ENCODE data around the gene PARD3. TPM values are rescaled to one million over a fixed set of nuclear protein-coding genes. Genes with fewer than 3 reads are reported as not detected.
"Not testable (repeated sequence)": the region's sequence is repeated elsewhere in the genome, so short reads cannot be mapped to it uniquely, and the experiment has no call there.

Gene PARD3
- total RNA-seq, 2 experiments from 2014 or later: 0.29 to 0.94 TPM

DNA sequence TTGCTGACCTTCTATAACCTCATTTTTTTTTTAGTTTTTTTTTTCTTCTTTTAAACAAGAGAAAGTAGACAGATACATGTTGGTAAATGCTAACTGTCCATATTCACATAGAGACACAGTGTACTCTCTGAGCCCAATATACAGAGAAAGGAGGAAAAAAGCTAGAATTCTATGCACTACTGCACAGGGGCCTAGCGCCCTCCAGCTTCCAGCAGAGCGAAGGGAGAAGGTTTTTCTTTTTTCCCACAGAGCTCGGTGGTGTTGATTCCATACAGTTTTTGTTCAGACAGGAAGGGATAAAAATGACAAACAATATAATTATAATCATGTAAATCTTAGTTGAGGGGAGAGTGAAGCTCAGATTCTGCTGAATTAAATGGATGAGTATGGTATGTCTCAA lies 423.9 kb downstream of the PARD3 start:
- H3K27ac Mint-ChIP-seq; H3K36me3 Mint-ChIP-seq; DNase-seq; H3K27me3 Mint-ChIP-seq; H3K4me3 Mint-ChIP-seq; H3K4me1 Mint-ChIP-seq; H3K9me3 Mint-ChIP-seq (ENCODE audit: low read depth); ATAC-seq; CTCF ChIA-PET: not testable (repeated sequence)

GRCh38 chr10:34389801-34390200 lies 425.3 kb downstream of the PARD3 start:
- no peak overlapping the region for H3K4me3 Mint-ChIP-seq
- H3K4me1 Mint-ChIP-seq: no peaks in the 10 kb centered on the region
- no peaks in the 10 kb centered on the region for H3K9me3 Mint-ChIP-seq (ENCODE audit: low read depth)
- no peak for DNase-seq
- H3K27ac Mint-ChIP-seq: no peak overlapping the region
- no peaks in the 10 kb centered on the region for H3K27me3 Mint-ChIP-seq
- H3K36me3 Mint-ChIP-seq: no peaks in the 10 kb centered on the region
- CTCF ChIA-PET: no interaction called here
- ATAC-seq: no peak

GRCh38 chr10:34386921-34387320 lies 428.2 kb downstream of the PARD3 start:
- Mint-ChIP-seq H3K4me3 (no peak overlapping the region), H3K36me3 (no peaks in the 10 kb centered on the region), H3K9me3 (ENCODE audit: low read depth) (peaks cover 2% of the 10 kb centered on the region), H3K27ac (no peak overlapping the region), H3K4me1 (no peaks in the 10 kb centered on the region), H3K27me3 (no peaks in the 10 kb centered on the region)
- CTCF ChIA-PET: no interaction called here
- ATAC-seq (no peak), DNase-seq (no peak)

DNA sequence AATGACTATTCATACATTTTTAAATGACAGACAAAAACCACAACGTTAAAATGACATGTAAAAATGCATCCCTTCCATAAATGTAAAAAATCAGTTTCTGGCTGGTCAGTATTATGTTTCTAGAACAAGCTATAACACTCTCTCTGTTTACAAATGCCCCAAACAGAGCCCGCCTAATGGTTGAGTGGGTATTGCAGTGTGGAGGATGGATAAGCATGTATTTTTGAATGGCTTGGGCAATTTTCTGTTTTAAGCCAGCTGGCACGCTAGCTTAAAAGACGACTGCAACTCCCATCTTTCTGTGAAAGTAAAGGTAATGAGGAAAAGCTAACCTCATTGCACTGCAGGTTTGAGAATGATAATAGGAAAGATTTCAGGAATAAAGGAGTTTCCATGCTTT lies 430.7 kb downstream of the PARD3 start:
- CTCF ChIA-PET: no interaction called here
- H3K4me1 Mint-ChIP-seq: no peaks in the 10 kb centered on the region

GRCh38 chr10:34382626-34383025 lies 432.5 kb downstream of the PARD3 start:
- Mint-ChIP-seq H3K27ac (no peak overlapping the region), H3K36me3 (no peaks in the 10 kb centered on the region), H3K4me3 (no peak overlapping the region), H3K9me3 (ENCODE audit: low read depth) (peaks cover 2% of the 10 kb centered on the region), H3K27me3 (no peaks in the 10 kb centered on the region), H3K4me1 (no peaks in the 10 kb centered on the region)
- ATAC-seq (no peak), DNase-seq (no peak)
- CTCF ChIA-PET: no interaction called here

More for the DNA sequence above, 430.7 kb downstream of the PARD3 start:
- no peak overlapping the region for H3K4me3 Mint-ChIP-seq
- no peak for ATAC-seq
- no peak overlapping the region for H3K27ac Mint-ChIP-seq
- DNase-seq: no peak
- H3K27me3 Mint-ChIP-seq: no peaks in the 10 kb centered on the region
- peaks cover 2% of the 10 kb centered on the region for H3K9me3 Mint-ChIP-seq (ENCODE audit: low read depth)
- H3K36me3 Mint-ChIP-seq: no peaks in the 10 kb centered on the region

- Mint-ChIP-seq H3K4me1 (no peaks in the 10 kb centered on the region), H3K27me3 (no peaks in the 10 kb centered on the region), H3K9me3 (ENCODE audit: low read depth) (peaks cover 4% of the 10 kb centered on the region), H3K27ac (no peak overlapping the region), H3K36me3 (no peaks in the 10 kb centered on the region), H3K4me3 (no peak overlapping the region)
- DNase-seq: no peak
- CTCF ChIA-PET: no interaction called here
- no peak for ATAC-seq
Measured at GRCh38 chr10:34380856-34381255, 434.2 kb downstream of the PARD3 start.

DNA sequence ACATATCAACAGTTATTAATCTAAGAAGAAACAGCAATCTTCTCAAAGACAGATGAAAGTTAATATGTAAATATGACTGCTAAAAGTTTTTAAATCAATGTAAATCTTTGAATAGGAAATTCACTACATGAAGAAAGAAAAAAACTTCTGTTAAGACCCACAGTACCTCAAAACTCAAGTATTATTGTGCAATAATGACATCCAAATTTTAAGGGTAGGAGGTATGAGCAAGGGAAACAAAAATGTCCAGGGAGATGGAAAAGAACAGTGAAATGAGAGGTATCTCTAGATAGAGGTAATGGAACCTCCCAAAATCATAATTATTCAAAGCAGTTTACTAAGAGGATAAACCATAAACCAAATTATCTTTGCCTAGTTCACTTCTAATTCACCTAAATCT lies 436.8 kb downstream of the PARD3 start:
- Mint-ChIP-seq H3K4me3 (no peak overlapping the region), H3K27me3 (no peaks in the 10 kb centered on the region), H3K4me1 (peaks cover 8% of the 10 kb centered on the region), H3K36me3 (no peaks in the 10 kb centered on the region), H3K9me3 (ENCODE audit: low read depth) (peaks cover 2% of the 10 kb centered on the region), H3K27ac (no peak overlapping the region)
- ATAC-seq (no peak), DNase-seq (no peak)
- CTCF ChIA-PET: no interaction called here

- ATAC-seq (no peak), DNase-seq (no peak)
- H3K9me3 Mint-ChIP-seq (ENCODE audit: low read depth): peaks cover 2% of the 10 kb centered on the region
- H3K4me1 Mint-ChIP-seq: peaks cover 8% of the 10 kb centered on the region
- CTCF ChIA-PET: no interaction called here
- H3K36me3 Mint-ChIP-seq: no peaks in the 10 kb centered on the region
- H3K4me3 Mint-ChIP-seq: no peak overlapping the region
- no peaks in the 10 kb centered on the region for H3K27me3 Mint-ChIP-seq
- H3K27ac Mint-ChIP-seq: no peak overlapping the region
Measured at GRCh38 chr10:34377833-34378232, 437.3 kb downstream of the PARD3 start.

- CTCF ChIA-PET: no interaction called here
- no peaks in the 10 kb centered on the region for H3K27me3 Mint-ChIP-seq
- H3K4me1 Mint-ChIP-seq: peaks cover 8% of the 10 kb centered on the region
- H3K9me3 Mint-ChIP-seq (ENCODE audit: low read depth): peaks cover 2% of the 10 kb centered on the region
- H3K4me3 Mint-ChIP-seq: no peak overlapping the region
- no peaks in the 10 kb centered on the region for H3K36me3 Mint-ChIP-seq
- ATAC-seq (no peak), DNase-seq (no peak)
- no peak overlapping the region for H3K27ac Mint-ChIP-seq
Measured at GRCh38 chr10:34374356-34375045, 440.6 kb downstream of the PARD3 start.

GRCh38 chr10:34373211-34373610 lies 441.9 kb downstream of the PARD3 start:
- peaks cover 8% of the 10 kb centered on the region for H3K4me1 Mint-ChIP-seq
- no peak for ATAC-seq
- no peak overlapping the region for H3K4me3 Mint-ChIP-seq
- no peak overlapping the region for H3K27ac Mint-ChIP-seq
- no peaks in the 10 kb centered on the region for H3K27me3 Mint-ChIP-seq
- no peaks in the 10 kb centered on the region for H3K36me3 Mint-ChIP-seq
- CTCF ChIA-PET: no interaction called here
- DNase-seq: no peak
- peaks cover 3% of the 10 kb centered on the region for H3K9me3 Mint-ChIP-seq (ENCODE audit: low read depth)

GRCh38 chr10:34372509-34372908 lies 442.6 kb downstream of the PARD3 start:
- no peak for ATAC-seq
- Mint-ChIP-seq H3K27ac (no peak overlapping the region), H3K27me3 (no peaks in the 10 kb centered on the region), H3K4me3 (no peak overlapping the region), H3K4me1 (peaks cover 8% of the 10 kb centered on the region), H3K9me3 (ENCODE audit: low read depth) (peaks cover 6% of the 10 kb centered on the region), H3K36me3 (no peaks in the 10 kb centered on the region)
- CTCF ChIA-PET: no interaction called here
- DNase-seq: no peak

GRCh38 chr10:34370126-34370525 lies 445.0 kb downstream of the PARD3 start:
- Mint-ChIP-seq H3K9me3 (ENCODE audit: low read depth) (peaks cover 3% of the 10 kb centered on the region), H3K4me3 (no peak overlapping the region), H3K4me1 (peaks cover 8% of the 10 kb centered on the region), H3K27me3 (no peaks in the 10 kb centered on the region), H3K36me3 (no peaks in the 10 kb centered on the region), H3K27ac (no peak overlapping the region)
- ATAC-seq (no peak), DNase-seq (no peak)
- CTCF ChIA-PET: no interaction called here

- H3K4me3 Mint-ChIP-seq: no peak overlapping the region
- H3K36me3 Mint-ChIP-seq: no peaks in the 10 kb centered on the region
- H3K27ac Mint-ChIP-seq: no peak overlapping the region
- H3K4me1 Mint-ChIP-seq: no peaks in the 10 kb centered on the region
- ATAC-seq: no peak
- DNase-seq: no peak
- peaks cover 3% of the 10 kb centered on the region for H3K9me3 Mint-ChIP-seq (ENCODE audit: low read depth)
- no peaks in the 10 kb centered on the region for H3K27me3 Mint-ChIP-seq
- CTCF ChIA-PET: no interaction called here
Measured at GRCh38 chr10:34369120-34369519, 446.0 kb downstream of the PARD3 start.

DNA sequence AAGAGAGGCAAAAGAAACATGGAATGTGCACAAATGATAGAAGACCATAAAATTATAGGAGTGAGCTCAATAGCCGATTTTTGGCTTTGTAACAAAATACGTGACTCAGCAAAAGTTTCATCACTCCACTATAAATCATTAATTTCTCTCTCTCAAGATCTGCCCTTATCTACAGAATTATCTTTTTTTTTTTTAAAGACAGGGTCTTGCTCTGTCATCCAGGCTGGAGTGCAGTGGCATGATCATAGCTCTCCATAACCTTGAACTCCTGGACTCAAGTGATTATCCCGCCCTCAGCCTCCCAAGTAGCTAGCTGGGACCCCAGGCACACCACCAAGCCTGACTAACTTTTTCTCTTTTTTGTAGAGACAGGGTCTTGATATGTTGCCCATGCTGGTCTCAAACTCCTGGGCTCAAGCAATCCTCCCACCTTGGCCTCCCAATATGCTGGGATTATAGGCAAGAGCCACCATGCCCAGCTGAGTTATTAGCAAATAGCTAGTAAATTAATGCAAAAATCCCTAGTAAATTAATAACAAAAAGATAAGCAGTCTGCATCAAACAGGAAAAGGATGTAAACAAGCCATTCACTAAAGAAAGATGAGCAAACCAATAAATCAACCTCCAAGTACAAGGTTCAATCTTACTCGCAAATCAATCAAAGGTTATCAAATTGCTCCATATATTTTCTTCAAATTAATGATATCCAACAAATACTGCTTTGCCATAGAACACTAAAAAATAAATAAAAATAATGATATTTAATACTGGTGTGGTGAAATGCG lies 450.7 kb downstream of the PARD3 start:
- no peak overlapping the region for H3K4me3 Mint-ChIP-seq
- no peaks in the 10 kb centered on the region for H3K4me1 Mint-ChIP-seq
- H3K9me3 Mint-ChIP-seq (ENCODE audit: low read depth): peaks cover 3% of the 10 kb centered on the region
- no peak overlapping the region for H3K27ac Mint-ChIP-seq
- no peaks in the 10 kb centered on the region for H3K36me3 Mint-ChIP-seq
- no peaks in the 10 kb centered on the region for H3K27me3 Mint-ChIP-seq
- DNase-seq (no peak), ATAC-seq (no peak)
- CTCF ChIA-PET: no interaction called here

Data from activated CD8-positive, alpha-beta memory T cell treated with anti-CD3 and anti-CD28 coated beads, Interleukin-2, amount 10 ng/mL, durations not matched to agents 7 days and 5 days (primary cell).